Keratinocyte (primary cell): ENCODE data around the gene MRM2. TPM values are rescaled to one million over a fixed set of nuclear protein-coding genes. Genes with fewer than 3 reads are reported as not detected.

Experiments
- DNase-seq: peaks from one replicate; pipeline ENCODE4 v3.0.0-alpha.2; 2011; ENCODE audit warnings: low read depth, missing footprints, low spot score
- FAIRE-seq: peaks from 2 replicates; lab custom pipeline; 2011; peaks lifted over from hg19 to GRCh38; lab: Jason Lieb, UNC
- H2AFZ ChIP-seq: 2 replicates; pipeline ENCODE4 v1.6.0; 2012; ENCODE audit warnings: low read length, control low read depth, inconsistent platforms; ENCODE audit not compliant: control insufficient read depth
- H3K27ac ChIP-seq: 2 replicates; pipeline ENCODE4 v1.5.1; 2011; ENCODE audit warnings: low read length; ENCODE audit not compliant: control insufficient read depth, insufficient read depth
- H3K27me3 ChIP-seq: 3 replicates; pipeline ENCODE4 v1.6.0; 2011; ENCODE audit warnings: low read length; ENCODE audit not compliant: control insufficient read depth, insufficient read depth; ENCODE audit errors: extremely low read depth
- H3K36me3 ChIP-seq, 2 experiments: 2 replicates in 1 of 2; 3 replicates in 1 of 2; pipeline ENCODE4 v1.5.1; 2011; ENCODE audit warnings: low read length in 2 of 2, mild to moderate bottlenecking in 1 of 2; ENCODE audit not compliant: control insufficient read depth in 2 of 2, insufficient read depth in 2 of 2; ENCODE audit errors: extremely low read depth in 1 of 2
- H3K4me1 ChIP-seq: 3 replicates; pipeline ENCODE4 v1.5.1; 2011; ENCODE audit warnings: low read length; ENCODE audit not compliant: control insufficient read depth, insufficient read depth; ENCODE audit errors: extremely low read depth
- H3K4me2 ChIP-seq: 3 replicates; pipeline ENCODE4 v1.6.0; 2011; ENCODE audit warnings: low read depth, low read length; ENCODE audit not compliant: control insufficient read depth, insufficient read depth; ENCODE audit errors: extremely low read depth
- H3K4me3 ChIP-seq, 3 experiments: fragments of 200-600 bp in 1 of 3; sonication (generic) in 1 of 3; 2 replicates in 2 of 3; 3 replicates in 1 of 3; pipeline ENCODE4 v1.5.1; 2011 to 2016; ENCODE audit warnings: low read length in 3 of 3, mild to moderate bottlenecking in 3 of 3, control low read depth in 2 of 3, inconsistent platforms in 1 of 3, low read depth in 1 of 3, mixed read lengths in 1 of 3, mixed run types in 1 of 3, moderate library complexity in 1 of 3; ENCODE audit not compliant: control insufficient read depth in 2 of 3, insufficient read depth in 2 of 3; ENCODE audit errors: extremely low read depth in 1 of 3
- H3K79me2 ChIP-seq: 2 replicates; pipeline ENCODE4 v1.6.0; 2012; ENCODE audit warnings: low read length; ENCODE audit not compliant: control insufficient read depth, insufficient read depth
- H3K9ac ChIP-seq: 3 replicates; pipeline ENCODE4 v1.6.0; 2011; ENCODE audit warnings: low read length; ENCODE audit not compliant: control insufficient read depth, insufficient read depth; ENCODE audit errors: extremely low read depth
- H3K9me1 ChIP-seq: 3 replicates; pipeline ENCODE4 v1.6.0; 2011; ENCODE audit warnings: low read length; ENCODE audit not compliant: control insufficient read depth, insufficient read depth; ENCODE audit errors: extremely low read depth
- H3K9me3 ChIP-seq: 2 replicates; pipeline ENCODE4 v1.5.1; 2012; ENCODE audit warnings: low read depth, low read length; ENCODE audit not compliant: control insufficient read depth
- H4K20me1 ChIP-seq: 3 replicates; pipeline ENCODE4 v1.6.0; 2011; ENCODE audit warnings: low read length; ENCODE audit not compliant: control insufficient read depth, insufficient read depth; ENCODE audit errors: extremely low read depth
- CTCF ChIP-seq, 3 experiments: IDR thresholded peaks in 1 of 3; conservative IDR thresholded peaks in 1 of 3; optimal IDR thresholded peaks in 1 of 3; 2 replicates in 2 of 3; 3 replicates in 1 of 3; pipeline versions ENCODE3 to v1.5.1; 2011; ENCODE audit warnings: low read length in 3 of 3, mild to moderate bottlenecking in 3 of 3, moderate library complexity in 2 of 3, control low read depth in 1 of 3, inconsistent platforms in 1 of 3; ENCODE audit not compliant: insufficient read depth in 2 of 3; ENCODE audit errors: extremely low read depth in 1 of 3
- EZH2 ChIP-seq: IDR thresholded peaks from one replicate; pipeline ENCODE4 v1.6.1; 2012; ENCODE audit warnings: inconsistent platforms, mild to moderate bottlenecking, low read length, moderate library complexity
- dilution Hi-C: fragments of 300-500 bp; cut with MboI; formaldehyde crosslinking; loops from one replicate; pipeline ENCODE4 v1.7.0; 2020; ENCODE audit warnings: low sequenced_read_pairs; ENCODE audit not compliant: extremely low pct_ligation_motif_present
- polyA plus RNA-seq, 5 experiments: library from polyadenylated mRNA; depleted of rRNA in 3 of 5; stranded (reverse) in 3 of 5; stranded (forward) in 1 of 5; unstranded in 1 of 5; fragments of >200 nt; gene quantifications; 1 replicate in 1 of 5; 2 replicates in 3 of 5; 3 replicates in 1 of 5; pipeline versions ENCODE4 v1.2.1 to v1.2.3, GENCODE V29; 2011 to 2012; ENCODE audit warnings: missing spikeins in 2 of 5, low read depth in 1 of 5, low replicate concordance in 1 of 5

The MRM2 gene
- polyA plus RNA-seq, 1 donor (not counting 4 experiments of a cell fraction or from before 2014, with no cell fraction given): 21.5 TPM

GRCh38 chr7:2288503-2288902, 46.5 kb upstream of the MRM2 start:
- TF ChIP-seq CTCF (optimal IDR thresholded peaks at IDR 0.05 in 1 of 3, IDR thresholded peaks at IDR 0.05 in 1 of 3, conservative IDR thresholded peaks at IDR 0.05 in 1 of 3; ENCODE audit: extremely low read depth in 1 of 3, insufficient read depth in 2 of 3, low read length in 3 of 3): no peak
- no peak for TF ChIP-seq EZH2
- no peaks in the 10 kb centered on the region for H3K9me3 ChIP-seq
- no peak overlapping the region for H3K4me2 ChIP-seq
- H4K20me1 ChIP-seq: no peaks in the 10 kb centered on the region
- no peaks in the 10 kb centered on the region for H3K27me3 ChIP-seq
- no peaks in the 10 kb centered on the region for H3K9me1 ChIP-seq
- H3K36me3 ChIP-seq: no peaks in the 10 kb centered on the region
- no peak overlapping the region for H3K4me3 ChIP-seq
- H3K27ac ChIP-seq: no peak overlapping the region
- dilution Hi-C loops: no loop called here
- H2AFZ ChIP-seq: no peak overlapping the region
- no peak for DNase-seq
- no peak overlapping the region for H3K9ac ChIP-seq
- H3K4me1 ChIP-seq: no peaks in the 10 kb centered on the region
- H3K79me2 ChIP-seq: no peaks in the 10 kb centered on the region
- FAIRE-seq: no peak

GRCh38 chr7:2287745-2288144, 45.7 kb upstream of the MRM2 start:
- FAIRE-seq (no peak), DNase-seq (no peak)
- Histone ChIP-seq H3K9ac (no peak overlapping the region), H3K36me3 (no peaks in the 10 kb centered on the region), H3K4me1 (no peaks in the 10 kb centered on the region), H3K9me1 (no peaks in the 10 kb centered on the region), H2AFZ (no peak overlapping the region), H3K4me3 (no peak overlapping the region), H3K4me2 (no peak overlapping the region), H3K27ac (no peak overlapping the region), H3K79me2 (no peaks in the 10 kb centered on the region), H3K27me3 (no peaks in the 10 kb centered on the region), H3K9me3 (no peaks in the 10 kb centered on the region), H4K20me1 (no peaks in the 10 kb centered on the region)
- TF ChIP-seq CTCF (optimal IDR thresholded peaks at IDR 0.05 in 1 of 3, IDR thresholded peaks at IDR 0.05 in 1 of 3, conservative IDR thresholded peaks at IDR 0.05 in 1 of 3; ENCODE audit: extremely low read depth in 1 of 3, insufficient read depth in 2 of 3, low read length in 3 of 3) (no peak), EZH2 (no peak)
- dilution Hi-C loops: no loop called here
